Gastroesophageal sphincter (tissue), 3 donors: ENCODE data around the gene CORO6.

Experiments used
- CTCF ChIP-seq, 4 experiments: fragments of 200-600 bp in 2 of 4; fragments of 450-650 bp in 2 of 4; sonication (generic) in 1 of 4; IDR thresholded peaks; one replicate each; pipeline ENCODE4 v1.5.1; 2017 to 2019; ENCODE audit warnings: antibody characterized with exemption in 4 of 4, mild to moderate bottlenecking in 2 of 4, moderate library complexity in 2 of 4
- EP300 ChIP-seq: sonication (generic); formaldehyde crosslinking; IDR thresholded peaks from one replicate; pipeline ENCODE4 v1.6.1; 2017; ENCODE audit warnings: antibody characterized with exemption, mild to moderate bottlenecking
- POLR2AphosphoS5 ChIP-seq: sonication (generic); formaldehyde crosslinking; IDR thresholded peaks from one replicate; pipeline ENCODE4 v1.6.1; 2017; ENCODE audit warnings: antibody characterized with exemption

- TF ChIP-seq CTCF (IDR thresholded peaks at IDR 0.05) (no peak), EP300 (no peak), POLR2AphosphoS5 (no peak)
Measured at GRCh38 chr17:29587591-29587990, 35.1 kb downstream of the CORO6 start.
